ENCODE results near the gene GCAT.
A peak's percentile ranks its signal among the peaks of the same experiment; 100 is the strongest.

GCAT gene

DNA sequence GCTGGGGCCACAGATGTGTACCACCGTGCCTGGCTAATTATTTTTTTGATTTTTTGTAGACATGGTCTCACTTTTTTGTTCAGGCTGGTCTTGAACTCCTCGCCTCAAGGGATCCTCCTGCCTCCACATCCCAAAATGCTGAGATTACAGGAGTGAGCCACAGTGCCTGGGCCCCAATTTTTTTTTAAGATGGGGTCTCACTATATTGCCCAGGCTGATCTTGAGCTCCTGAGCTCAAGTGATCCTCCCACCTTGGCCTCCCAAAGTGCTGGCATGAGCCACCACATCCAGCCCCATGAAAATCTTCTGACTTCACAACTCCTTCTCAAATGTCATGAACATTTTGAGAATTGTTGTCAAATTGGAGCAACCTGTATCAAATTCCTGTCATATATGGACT, 38.7 kb downstream of the GCAT start:
- no peak for DNase-seq

DNA sequence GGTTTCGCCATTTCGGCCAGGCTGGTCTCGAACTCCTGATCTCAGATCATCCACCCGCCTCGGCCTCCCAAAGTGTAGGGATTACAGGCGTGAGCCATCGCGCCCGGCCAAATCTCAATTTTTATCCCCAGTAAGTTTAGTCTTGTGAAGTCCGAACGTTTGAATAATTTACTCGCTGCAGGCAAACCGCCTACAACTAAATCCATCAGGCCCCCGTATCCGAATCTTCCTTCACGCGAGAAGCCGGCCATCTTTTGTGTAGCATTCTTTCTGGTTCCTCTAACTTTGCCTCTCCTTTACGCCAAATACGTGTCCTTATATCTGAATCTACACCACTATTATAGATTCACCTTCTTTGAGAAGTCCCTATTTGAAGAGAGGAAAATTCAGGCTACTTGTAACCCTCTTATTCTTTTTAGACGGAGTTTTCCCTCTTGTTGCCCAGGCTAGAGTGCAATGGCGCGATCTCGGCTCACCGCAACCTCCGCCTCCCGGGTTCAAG, 40.9 kb downstream of the GCAT start:
- DNase-seq = no peak

DNA sequence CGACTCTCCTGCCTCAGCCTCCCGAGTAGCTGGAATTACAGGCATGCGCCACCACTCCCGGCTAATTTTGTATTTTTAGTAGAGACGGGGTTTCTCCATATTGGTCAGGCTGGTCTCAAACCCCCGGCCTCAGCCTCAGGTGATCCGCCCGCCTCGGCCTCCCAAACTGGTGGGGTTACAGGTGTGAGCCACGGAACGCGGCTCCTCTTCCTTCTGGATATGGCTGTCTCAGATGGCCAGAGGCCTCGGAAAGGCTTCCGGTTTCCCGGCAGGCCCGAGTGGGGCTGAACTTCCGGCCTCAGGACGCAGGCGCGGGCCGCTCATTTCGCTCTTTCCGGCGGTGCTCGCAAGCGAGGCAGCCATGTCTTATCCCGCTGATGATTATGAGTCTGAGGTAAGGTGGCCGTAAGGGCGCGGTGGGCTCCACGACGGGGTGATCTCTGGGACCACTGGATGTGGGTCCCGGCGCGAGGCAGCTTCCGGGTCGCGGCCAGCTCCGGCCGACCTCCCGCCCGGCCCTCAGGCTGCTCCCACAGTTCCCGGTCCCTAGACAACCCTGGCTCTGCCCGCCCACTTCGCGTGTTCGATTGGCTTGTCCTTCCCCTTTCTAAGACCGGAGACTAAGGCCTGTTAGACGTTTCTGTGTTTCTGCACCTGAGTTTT, 41.5 kb downstream of the GCAT start, which contains the start of gene EIF3L:
EIF3L (plus strand) TSS at position 331 of the 663 bp plus-strand sequence; CDS start at position 362, 31 bp downstream.
- DNase-seq = peak; percentile 77 to 85

DNA sequence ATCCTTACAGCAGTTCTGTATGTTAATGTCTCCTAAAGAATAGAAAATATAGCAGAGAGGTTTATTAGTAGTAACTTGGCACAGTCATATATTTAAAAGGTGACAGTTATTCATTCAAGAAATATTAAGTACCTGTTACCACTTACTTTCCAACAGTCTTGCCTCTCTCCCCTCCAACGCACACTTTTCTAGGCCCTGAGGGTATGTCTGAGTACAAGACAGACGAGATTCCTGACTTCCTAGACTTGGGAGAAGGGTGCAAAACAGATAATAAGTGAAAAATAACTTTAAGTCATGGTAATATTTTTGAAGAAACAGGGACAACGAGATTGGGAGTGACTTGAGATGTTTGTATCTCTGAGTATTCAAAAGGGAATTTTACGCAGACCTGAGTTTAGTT, 43.1 kb downstream of the GCAT start:
- no peak for DNase-seq

DNA sequence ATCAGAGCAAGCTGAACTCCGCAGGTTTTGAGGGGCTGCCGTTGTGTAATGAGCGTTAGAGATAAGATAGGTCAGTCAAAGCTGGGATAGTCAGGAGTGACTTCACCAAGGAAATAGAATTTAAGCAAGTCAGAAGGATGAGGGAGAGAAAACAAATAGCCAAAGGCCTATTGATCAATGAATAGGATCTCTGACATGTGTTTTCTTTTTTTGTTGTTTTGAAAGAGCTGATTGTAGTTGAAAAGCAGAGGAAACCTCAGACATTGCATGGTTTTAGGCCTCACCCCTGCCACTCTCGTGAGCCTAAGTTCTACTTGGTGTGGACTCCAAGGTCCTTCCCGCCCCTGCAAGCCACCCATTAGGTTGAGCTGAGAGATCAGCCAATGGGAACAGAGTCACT, 44.7 kb downstream of the GCAT start:
- no peak for DNase-seq

DNA sequence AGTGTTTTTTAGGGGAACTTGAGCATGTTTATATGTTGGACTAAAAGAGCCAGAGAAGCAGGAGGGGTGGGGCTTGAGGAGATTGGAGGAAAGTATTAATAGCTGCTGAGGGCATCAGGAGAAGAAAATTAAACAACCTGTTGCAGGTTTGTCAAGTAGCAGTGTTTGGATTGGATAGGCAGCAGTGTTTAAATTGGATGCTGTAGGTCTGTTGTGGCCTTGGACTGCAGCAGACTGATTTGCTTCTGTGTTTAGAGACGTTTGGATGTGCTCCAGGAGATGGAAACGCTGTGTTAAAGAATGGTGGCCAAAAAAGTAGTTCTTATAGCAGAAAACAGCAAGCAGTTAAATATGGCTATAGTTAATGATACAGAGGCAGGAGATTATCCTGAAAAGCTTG, 47.2 kb downstream of the GCAT start:
- no peak for DNase-seq

DNA sequence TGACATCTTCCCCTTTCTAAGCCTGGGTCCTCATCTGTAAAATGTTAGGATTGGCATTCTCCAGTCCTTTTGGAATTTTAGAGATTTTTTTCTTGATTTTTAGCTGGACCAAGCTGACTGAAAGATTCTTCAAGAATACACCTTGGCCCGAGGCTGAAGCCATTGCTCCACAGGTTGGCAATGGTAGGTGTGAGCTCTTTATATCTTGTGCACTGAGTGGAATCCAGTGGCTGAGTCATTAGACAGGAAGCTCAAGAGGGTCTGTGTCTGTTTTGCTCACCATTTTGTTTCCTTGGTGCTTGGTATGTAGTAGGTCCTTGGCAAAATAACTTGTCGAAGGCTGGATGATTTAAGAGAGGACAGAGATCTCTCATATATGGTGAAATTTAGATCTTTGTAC, 47.7 kb downstream of the GCAT start:
- DNase-seq = no peak

DNA sequence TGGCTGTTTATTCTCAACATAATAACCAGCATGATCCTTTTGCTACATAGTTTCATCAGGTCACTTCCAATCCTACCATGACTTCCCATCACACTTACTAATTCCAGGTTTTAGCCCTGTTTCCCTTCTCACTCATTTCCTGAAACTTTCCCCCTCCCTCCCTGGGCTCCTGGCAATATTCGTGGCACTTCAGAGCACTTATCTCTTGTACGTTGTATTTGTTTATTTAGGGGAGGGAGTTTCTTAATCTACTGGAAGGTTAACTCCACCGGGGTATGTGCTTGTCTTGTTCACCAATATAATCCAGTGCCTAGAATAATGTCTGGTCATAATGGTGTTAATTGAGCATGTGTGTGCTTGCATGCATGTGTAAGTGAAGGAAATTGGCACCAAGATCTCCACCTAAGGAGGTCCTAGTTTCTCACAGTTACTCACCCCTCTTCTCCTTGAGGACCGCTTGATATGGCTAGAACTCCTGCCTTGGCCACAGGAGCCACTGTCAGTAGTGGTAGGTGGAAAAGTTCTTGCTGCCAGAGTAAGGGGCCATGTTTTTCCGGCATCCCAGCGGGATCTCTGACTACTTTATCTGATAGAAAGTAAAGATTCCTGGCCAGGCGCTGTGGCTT, 53.2 kb downstream of the GCAT start:
- no peak for DNase-seq

DNA sequence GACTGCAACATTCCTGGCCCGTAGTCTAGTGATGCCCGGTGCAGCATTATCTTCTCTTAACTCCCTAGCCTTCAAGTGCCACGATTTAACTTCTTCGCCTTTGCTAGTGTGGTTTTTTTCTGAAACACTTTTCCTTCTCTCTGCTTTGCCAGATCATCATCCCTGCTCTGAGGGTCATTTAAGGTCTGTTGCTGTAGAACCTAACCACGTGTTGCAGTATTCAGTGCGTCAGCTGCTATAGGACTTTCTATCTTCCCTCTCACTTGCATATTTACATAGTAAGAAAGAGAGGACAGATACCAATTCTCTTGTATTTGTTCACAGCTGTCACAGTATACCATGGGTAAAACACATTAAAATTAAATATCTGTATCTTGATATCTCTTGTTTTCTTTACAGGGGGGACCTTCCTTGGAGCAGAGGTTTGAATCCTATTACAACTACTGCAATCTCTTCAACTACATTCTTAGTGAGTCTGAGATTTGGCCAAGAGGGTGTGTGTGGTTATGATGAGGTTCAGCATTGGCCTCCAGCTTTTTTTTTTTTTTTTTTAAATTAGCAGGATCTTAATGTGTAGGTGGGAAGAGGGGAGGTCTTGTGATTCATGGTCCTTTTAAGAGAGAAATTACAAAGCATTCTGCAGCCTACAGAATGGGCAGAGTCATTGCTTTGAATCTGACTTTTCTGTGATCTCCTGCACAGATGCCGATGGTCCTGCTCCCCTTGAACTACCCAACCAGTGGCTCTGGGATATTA, 55.0 kb downstream of the GCAT start:
- no peak for DNase-seq

DNA sequence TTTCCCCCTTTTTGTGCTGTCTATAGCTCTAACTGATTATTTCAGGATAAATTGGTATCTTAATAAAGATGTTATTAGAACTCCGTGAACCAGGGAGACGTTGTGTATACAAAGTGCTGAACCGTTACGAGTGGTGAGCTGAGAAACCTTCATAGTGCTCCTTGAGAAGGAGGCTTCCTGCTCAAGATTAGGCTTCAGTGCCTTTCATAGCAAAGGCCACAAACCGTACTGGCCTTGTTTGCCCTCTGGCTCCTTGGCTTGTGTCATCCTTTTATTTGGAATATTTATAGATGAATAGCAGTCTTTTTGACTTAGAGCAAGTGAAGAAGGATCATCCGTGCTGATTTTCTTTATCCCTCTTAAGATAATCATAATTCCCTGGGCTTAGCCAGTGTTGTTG, 57.8 kb downstream of the GCAT start:
- DNase-seq = no peak

Data from NCI-H446 (cell line).